ENCODE data around the gene MIS12.

GRCh38 chr17:5539286-5539685 is 52.9 kb downstream of the MIS12 start:
- TF ChIP-seq CTCF (IDR thresholded peaks at IDR 0.05; ENCODE audit: low read depth, low read length) = no peak
- TF ChIP-seq EZH2phosphoT487 (IDR thresholded peaks at IDR 0.05; ENCODE audit: low read depth) = no peak

Data from OCI-LY3 (cell line).